Measurements from ENCODE around the gene MILR1.

GRCh38 chr17:64504769-64505339 lies 55.9 kb downstream of the MILR1 start:
- TF ChIP-seq CTCF (IDR thresholded peaks at IDR 0.05; ENCODE audit: poor library complexity) (no peak), EZH2 (IDR thresholded peaks at IDR 0.05; ENCODE audit: borderline replicate concordance) (no peak), EZH2phosphoT487 (IDR thresholded peaks at IDR 0.05; ENCODE audit: low read depth, severe bottlenecking, unreplicated experiment) (no peak)
